Subcutaneous adipose tissue (tissue), 4 donors: ENCODE results near the gene FRA10AC1. TPM values are rescaled to one million over a fixed set of nuclear protein-coding genes. Genes with fewer than 3 reads are reported as not detected.

Experiments
- CTCF ChIP-seq: fragments of 450-650 bp; IDR thresholded peaks from one replicate; pipeline ENCODE4 v1.5.1; 2016; ENCODE audit warnings: low read depth, mild to moderate bottlenecking, control low read depth, antibody characterized with exemption, moderate library complexity
- total RNA-seq, 4 donors: library from RNA; depleted of rRNA; stranded (reverse); fragments of >200 nt; gene quantifications; one replicate each; pipeline ENCODE4 v1.1.0, GENCODE V29; 2016

FRA10AC1 gene
- 10 to 100 TPM; 13.1 to 30.3 (median 21.4) TPM for total RNA-seq

- TF ChIP-seq CTCF: no peak
Observed at GRCh38 chr10:93702210-93703001, at the start of gene FRA10AC1. Gene FRA10AC1 (minus strand): TSS chr10:93702592. CDS start chr10:93700106, 2,486 bp downstream.

DNA sequence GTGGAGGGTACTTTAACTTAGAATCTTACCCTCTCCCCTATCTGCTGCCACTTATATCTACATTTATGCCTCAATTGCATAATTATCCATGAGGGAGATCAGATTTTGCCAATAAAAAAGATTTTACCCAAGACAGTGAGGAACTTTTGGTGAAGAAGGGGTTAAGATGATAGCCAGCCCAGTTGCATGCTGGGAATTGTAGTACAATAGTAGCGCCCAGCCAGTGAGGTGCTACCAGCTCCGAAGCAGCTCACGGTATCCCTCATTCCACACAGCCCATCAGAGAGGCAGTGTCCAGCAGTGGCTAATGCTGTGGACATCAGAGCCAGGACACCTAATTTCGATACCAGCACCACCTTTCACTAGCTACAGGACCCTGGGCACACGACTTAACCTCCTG, 49.4 kb upstream of the FRA10AC1 start:
- TF ChIP-seq CTCF: no peak

DNA sequence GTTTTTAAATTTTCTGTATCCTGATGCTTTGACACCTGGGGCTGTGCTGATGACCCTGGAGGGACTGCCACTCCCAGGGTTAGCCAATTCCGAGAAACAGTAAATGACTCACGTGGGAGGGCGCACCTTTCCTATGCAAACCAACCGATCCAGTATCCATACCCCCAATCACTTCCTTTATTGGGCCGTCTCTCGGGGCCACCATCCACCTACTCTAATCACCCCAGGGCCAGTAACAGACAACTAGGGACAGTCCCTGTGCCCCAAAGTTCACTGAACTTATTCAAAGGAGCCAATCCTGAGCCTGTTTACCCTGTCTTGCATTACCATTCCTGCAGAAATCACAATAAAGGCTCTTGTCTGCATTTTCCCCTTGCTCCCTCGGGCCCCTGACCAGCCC, 48.7 kb upstream of the FRA10AC1 start:
- TF ChIP-seq CTCF: no peak

DNA sequence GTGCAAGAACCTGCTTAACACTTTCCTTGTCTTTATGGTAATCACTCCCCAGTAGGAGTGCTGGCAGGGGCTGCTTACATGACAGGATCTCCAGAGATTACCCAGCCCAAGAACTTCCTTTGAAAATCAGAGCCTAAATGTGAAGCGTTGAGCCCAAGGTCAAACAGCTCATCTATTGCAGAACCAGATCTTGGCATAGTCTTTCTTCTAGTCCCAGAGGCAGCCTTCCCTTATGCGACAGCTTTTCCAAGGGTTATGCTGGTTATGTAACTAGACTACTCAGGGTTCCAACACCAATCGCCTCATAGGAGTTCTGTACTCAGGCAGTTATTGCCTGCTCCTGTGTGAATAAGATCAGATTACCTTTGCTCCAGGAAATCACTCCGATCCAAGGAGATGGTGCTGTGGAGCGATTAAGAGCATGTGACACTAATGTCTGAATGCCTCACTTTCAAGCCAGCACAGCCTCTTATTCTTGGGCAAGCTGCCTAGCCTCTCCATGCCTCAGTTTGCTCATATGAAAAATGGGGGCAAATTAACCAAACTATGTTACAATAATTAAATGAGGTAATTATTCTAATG, 46.9 kb upstream of the FRA10AC1 start:
- TF ChIP-seq CTCF: no peak

- no peak for TF ChIP-seq CTCF
Observed at GRCh38 chr10:93746844-93747284, 44.5 kb upstream of the FRA10AC1 start.

DNA sequence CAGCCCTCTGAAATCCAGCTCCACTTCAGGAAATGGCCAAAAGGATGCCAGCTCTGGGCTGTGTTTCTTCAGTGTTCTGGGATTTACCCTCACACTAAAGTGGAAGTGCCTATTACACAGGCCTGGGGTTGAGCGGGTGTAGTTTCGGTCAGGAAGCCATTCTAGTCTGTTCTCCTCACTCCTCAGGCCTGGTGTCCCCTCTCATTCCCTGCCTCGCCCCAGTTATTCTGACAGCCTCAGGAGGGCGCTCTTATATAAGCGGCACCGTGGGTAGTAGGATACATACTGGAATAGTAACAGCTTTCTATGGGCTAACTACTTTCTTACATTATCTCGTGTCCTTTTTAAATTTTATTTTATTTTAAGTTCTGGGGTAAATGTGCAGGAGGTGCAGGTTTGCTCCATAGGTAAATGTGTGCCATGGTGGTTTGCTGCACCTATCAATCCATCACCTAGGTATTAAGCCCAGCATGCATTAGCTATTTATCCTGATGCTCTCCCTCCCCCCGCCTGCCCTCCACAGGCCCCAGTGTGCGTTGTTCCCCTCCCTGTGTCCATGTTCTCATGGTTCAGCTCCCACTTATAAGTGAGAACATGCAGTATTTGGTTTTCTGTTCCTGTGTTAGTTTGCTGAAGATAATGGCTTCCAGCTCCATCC, 43.1 kb upstream of the FRA10AC1 start:
- no peak for TF ChIP-seq CTCF
